H1 (cell line): ENCODE data around the gene NOTCH4. TPM values are rescaled to one million over a fixed set of nuclear protein-coding genes. Genes with fewer than 3 reads are reported as not detected.

Experiments
- POLR2AphosphoS5 ChIP-seq: IDR thresholded peaks from 2 replicates; pipeline ENCODE4 v1.6.1; 2011; ENCODE audit warnings: low read depth, low read length
- YY1 ChIP-seq: IDR thresholded peaks from 2 replicates; pipeline ENCODE4 v1.6.1; 2011; ENCODE audit warnings: low read depth, mild to moderate bottlenecking, low read length
- polyA plus RNA-seq, 7 experiments: library from polyadenylated mRNA; depleted of rRNA in 3 of 7; stranded (reverse) in 5 of 7; unstranded in 2 of 7; fragments of >200 nt in 5 of 7; fragments of 200-250 nt in 2 of 7; gene quantifications; 1 replicate in 5 of 7; 2 replicates in 1 of 7; 4 replicates in 1 of 7; pipeline versions ENCODE4 v1.2.1 to v1.2.3, GENCODE V29; 2011 to 2013; ENCODE audit warnings: missing spikeins in 2 of 7, mixed read lengths in 2 of 7
- total RNA-seq: library from RNA; stranded (reverse); fragmentation: NEBNext Ultra II Directional; extraction: Animal tissue kit (Norgen Biotek cat#: 25700); gene quantifications from 2 replicates; pipeline ENCODE4 v1.2.1, GENCODE V29; 2021

Gene NOTCH4
- total and polyA plus RNA-seq, 2 of the 8 experiments (the other 6 are each of a cell fraction or from before 2014, with no cell fraction given), result 1.9 to 2.8 TPM

- TF ChIP-seq YY1 (no peak), POLR2AphosphoS5 (no peak)
Measured at GRCh38 chr6:32215617-32216016, 8.2 kb downstream of the NOTCH4 start (continued).
